GM23248 (cell line): Measurements from ENCODE around the gene GNMT. TPM values are rescaled to one million over a fixed set of nuclear protein-coding genes. Genes with fewer than 3 reads are reported as not detected.
A peak's percentile ranks its signal among the peaks of the same experiment; 100 is the strongest.

Experiments
- DNase-seq: peaks from one replicate; pipeline ENCODE4 v3.0.0-alpha.2; 2015
- H2AFZ ChIP-seq: fragments of 200-600 bp; sonication (generic); 2 replicates; pipeline ENCODE4 v1.6.1; 2016; ENCODE audit warnings: antibody characterized with exemption
- H3F3A ChIP-seq: fragments of 200-600 bp; sonication (generic); 2 replicates; pipeline ENCODE4 v1.6.1; 2016; ENCODE audit warnings: mild to moderate bottlenecking, antibody characterized with exemption, mixed run types; ENCODE audit not compliant: insufficient read depth
- H3K27ac ChIP-seq: fragments of 200-600 bp; sonication (generic); 2 replicates; pipeline ENCODE4 v1.5.1; 2016; ENCODE audit warnings: mild to moderate bottlenecking
- H3K27me3 ChIP-seq: fragments of 200-600 bp; sonication (generic); replicated peaks from 2 replicates; pipeline ENCODE4 v1.6.1; 2016; ENCODE audit warnings: mild to moderate bottlenecking; ENCODE audit not compliant: insufficient read depth
- H3K36me3 ChIP-seq: fragments of 200-600 bp; sonication (generic); 2 replicates; pipeline ENCODE4 v1.6.1; 2016; ENCODE audit warnings: low read depth, mild to moderate bottlenecking
- H3K4me1 ChIP-seq: fragments of 200-600 bp; sonication (generic); 2 replicates; pipeline ENCODE4 v1.6.1; 2016; ENCODE audit warnings: mild to moderate bottlenecking; ENCODE audit not compliant: insufficient read depth
- H3K4me2 ChIP-seq: fragments of 200-600 bp; sonication (generic); one replicate; pipeline ENCODE4 v1.6.1; 2016; ENCODE audit warnings: mild to moderate bottlenecking; ENCODE audit not compliant: unreplicated experiment
- H3K4me3 ChIP-seq: fragments of 200-600 bp; sonication (generic); 2 replicates; pipeline ENCODE4 v1.5.1; 2016; ENCODE audit warnings: mild to moderate bottlenecking
- H3K79me2 ChIP-seq: fragments of 200-600 bp; sonication (generic); 2 replicates; pipeline ENCODE4 v1.6.1; 2016; ENCODE audit warnings: mild to moderate bottlenecking; ENCODE audit not compliant: insufficient read depth
- H3K9ac ChIP-seq: fragments of 200-600 bp; sonication (generic); 2 replicates; pipeline ENCODE4 v1.6.1; 2016; ENCODE audit warnings: mild to moderate bottlenecking
- H3K9me2 ChIP-seq: fragments of 200-600 bp; sonication (generic); 2 replicates; pipeline ENCODE4 v1.6.1; 2016; ENCODE audit warnings: mixed run types, mild to moderate bottlenecking, moderate library complexity; ENCODE audit not compliant: insufficient read depth
- H3K9me3 ChIP-seq: fragments of 200-600 bp; sonication (generic); one replicate; pipeline ENCODE4 v1.6.1; 2017; ENCODE audit warnings: low read depth
- H4K20me1 ChIP-seq: fragments of 200-600 bp; sonication (generic); 2 replicates; pipeline ENCODE4 v1.6.0; 2016; ENCODE audit not compliant: insufficient read depth
- EZH2 ChIP-seq: fragments of 200-600 bp; sonication (generic); IDR thresholded peaks from 2 replicates; pipeline ENCODE4 v1.6.1; 2018; ENCODE audit warnings: antibody characterized with exemption, mild to moderate bottlenecking; ENCODE audit not compliant: insufficient read depth, poor library complexity, severe bottlenecking
- EZH2phosphoT487 ChIP-seq: fragments of 200-600 bp; sonication (generic); IDR thresholded peaks from 2 replicates; pipeline ENCODE4 v1.6.1; 2018; ENCODE audit warnings: antibody characterized with exemption, moderate library complexity, mild to moderate bottlenecking, low read depth; ENCODE audit not compliant: insufficient read depth
- WGBS, 2 experiments: methylation state at CpG; one replicate each; pipeline ENCODE4 v1.1.6; 2015 to 2017; ENCODE audit warnings: low lambda C conversion rate in 2 of 2, low coverage in 1 of 2; ENCODE audit errors: missing lambda C conversion rate in 2 of 2; 5-methylcytosine and 5-hydroxymethylcytosine counted together
- in situ Hi-C: fragments of 300-500 bp; cut with MboI; formaldehyde crosslinking; loops from 2 replicates; pipeline ENCODE4 v1.15.0; 2020
- polyA plus RNA-seq: library from polyadenylated mRNA; unstranded; fragments of >200 nt; fragmentation: Nextera tagmentation; extraction: Ambion mirVana; gene quantifications from 2 replicates; pipeline ENCODE4 v1.2.1, GENCODE V29; 2016
- total RNA-seq: library from RNA; depleted of rRNA; stranded (reverse); fragments of >200 nt; shearing (Covaris generic); gene quantifications from 2 replicates; pipeline ENCODE4 v1.2.3, GENCODE V29; 2014

GNMT gene
- total and polyA plus RNA-seq, 2 experiments from 2014 or later, result not detected

- Histone ChIP-seq H3K79me2 (peaks cover 41% of the 10 kb centered on the region), H3K27me3 (no peaks in the 10 kb centered on the region), H3K4me3 (peak within 1 kb of the TSS; percentile 86), H3K36me3 (no peaks in the 10 kb centered on the region), H3K27ac (peak within 1 kb of the TSS; percentile 94), H2AFZ (peak within 1 kb of the TSS; percentile 96), H3K9me2 (no peaks in the 10 kb centered on the region), H3K9ac (peak within 1 kb of the TSS; percentile 84), H3F3A (peaks cover 32% of the 10 kb centered on the region), H3K4me1 (peaks cover 13% of the 10 kb centered on the region), H3K9me3 (no peaks in the 10 kb centered on the region), H4K20me1 (no peaks in the 10 kb centered on the region), H3K4me2 (peak within 1 kb of the TSS; percentile 95)
- TF ChIP-seq EZH2 (no peak), EZH2phosphoT487 (no peak)
- in situ Hi-C loops, result no loop called here
- DNase-seq, result peak; percentile 98
- WGBS, 2 experiments, result 0 to 1% methylated on average over 62 to 63 of the region's 63 CpGs
Observed at GRCh38 chr6:42928986-42929820, 31.4 kb upstream of the GNMT start, which contains the start of gene CNPY3. Gene CNPY3 (plus strand): TSS chr6:42929480. CDS start chr6:42929571, 91 bp downstream.

GRCh38 chr6:42929821-42930360 is 30.7 kb upstream of the GNMT start:
- 2 to 4% methylated on average over 13 of the region's 16 CpGs for WGBS, 2 experiments
- peak overlapping the region; percentile 96 for H2AFZ ChIP-seq

GRCh38 chr6:42932412-42932811 is 28.1 kb upstream of the GNMT start:
- Histone ChIP-seq H3K4me1 (peaks cover 13% of the 10 kb centered on the region), H3K4me2 (no peak overlapping the region), H2AFZ (no peak overlapping the region), H3K27me3 (no peaks in the 10 kb centered on the region), H3K9me3 (no peaks in the 10 kb centered on the region), H4K20me1 (no peaks in the 10 kb centered on the region), H3K36me3 (peaks cover 12% of the 10 kb centered on the region; the same call in 1 of the 2 replicates), H3K9ac (no peak overlapping the region), H3F3A (peaks cover 32% of the 10 kb centered on the region), H3K79me2 (peaks cover 65% of the 10 kb centered on the region), H3K27ac (no peak overlapping the region), H3K4me3 (no peak overlapping the region), H3K9me2 (no peaks in the 10 kb centered on the region)
- no peak for DNase-seq
- in situ Hi-C loops, result no loop called here
- 87 to 91% methylated on average over 3 of the region's 3 CpGs for WGBS, 2 experiments
- TF ChIP-seq EZH2 (no peak), EZH2phosphoT487 (no peak)

More at GRCh38 chr6:42929821-42930360, 30.7 kb upstream of the GNMT start:
- peak overlapping the region; percentile 86 for H3K4me3 ChIP-seq
- no peaks in the 10 kb centered on the region for H3K36me3 ChIP-seq
- peak; percentile 87 for DNase-seq
- H3K9me2 ChIP-seq, result no peaks in the 10 kb centered on the region
- H3K9me3 ChIP-seq, result no peaks in the 10 kb centered on the region
- H3K4me1 ChIP-seq, result peaks cover 13% of the 10 kb centered on the region
- peaks cover 47% of the 10 kb centered on the region for H3K79me2 ChIP-seq
- H3K27me3 ChIP-seq, result no peaks in the 10 kb centered on the region
- peaks cover 32% of the 10 kb centered on the region for H3F3A ChIP-seq
- peak overlapping the region; percentile 84 for H3K9ac ChIP-seq
- peak overlapping the region; percentile 95 for H3K4me2 ChIP-seq
- TF ChIP-seq EZH2 (no peak), EZH2phosphoT487 (no peak)
- H4K20me1 ChIP-seq, result no peaks in the 10 kb centered on the region
- H3K27ac ChIP-seq, result peak overlapping the region; percentile 94
- in situ Hi-C loops, result no loop called here

- H3F3A ChIP-seq, result peaks cover 31% of the 10 kb centered on the region
- no peak overlapping the region for H2AFZ ChIP-seq
- no peak overlapping the region for H3K9ac ChIP-seq
- peaks cover 65% of the 10 kb centered on the region for H3K79me2 ChIP-seq
- no peak for DNase-seq
- in situ Hi-C loops, result no loop called here
- no peak overlapping the region for H3K4me3 ChIP-seq
- H3K9me3 ChIP-seq, result no peaks in the 10 kb centered on the region
- no peaks in the 10 kb centered on the region for H3K9me2 ChIP-seq
- H3K4me1 ChIP-seq, result peaks cover 13% of the 10 kb centered on the region
- no peaks in the 10 kb centered on the region for H3K27me3 ChIP-seq
- H3K36me3 ChIP-seq, result peaks cover 12% of the 10 kb centered on the region; the same call in 1 of the 2 replicates
- WGBS, 2 experiments, result 76 to 81% methylated on average over 3 of the region's 3 CpGs
- no peaks in the 10 kb centered on the region for H4K20me1 ChIP-seq
- no peak overlapping the region for H3K27ac ChIP-seq
- TF ChIP-seq EZH2phosphoT487 (no peak), EZH2 (no peak)
- no peak overlapping the region for H3K4me2 ChIP-seq
Observed at GRCh38 chr6:42933205-42933604, 27.3 kb upstream of the GNMT start.
